ENCODE measurements around the gene SNX8. TPM values are rescaled to one million over a fixed set of nuclear protein-coding genes. Genes with fewer than 3 reads are reported as not detected.

The SNX8 gene
- total RNA-seq, 2 donors from 2014 or later: 10.7 to 29.2 TPM

DNA sequence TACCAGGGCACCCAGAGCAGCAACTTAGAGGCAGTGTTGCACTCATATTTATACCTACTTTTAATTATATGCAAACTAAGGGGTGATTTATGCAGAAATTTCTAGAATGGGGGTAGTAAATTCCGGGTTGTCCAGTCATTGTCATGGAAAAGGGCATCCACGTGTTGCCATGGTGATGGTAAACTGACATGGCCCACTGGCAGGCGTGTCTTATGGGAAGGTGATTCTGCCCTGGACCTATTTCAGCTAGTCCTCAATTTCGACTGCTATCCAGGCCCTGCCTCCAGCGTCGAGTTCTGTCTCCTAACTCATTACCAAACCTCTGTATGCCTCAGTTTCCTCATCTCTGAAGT is 12.8 kb downstream of the SNX8 start:
- intact Hi-C loops (cut with DNase I): no loop called here
- H3K27ac ChIP-seq: no peak overlapping the region
- no peak for TF ChIP-seq POLR2AphosphoS5 (IDR thresholded peaks at IDR 0.05)
- no peak for TF ChIP-seq POLR2A (IDR thresholded peaks at IDR 0.05)
- TF ChIP-seq, protein P1, sequence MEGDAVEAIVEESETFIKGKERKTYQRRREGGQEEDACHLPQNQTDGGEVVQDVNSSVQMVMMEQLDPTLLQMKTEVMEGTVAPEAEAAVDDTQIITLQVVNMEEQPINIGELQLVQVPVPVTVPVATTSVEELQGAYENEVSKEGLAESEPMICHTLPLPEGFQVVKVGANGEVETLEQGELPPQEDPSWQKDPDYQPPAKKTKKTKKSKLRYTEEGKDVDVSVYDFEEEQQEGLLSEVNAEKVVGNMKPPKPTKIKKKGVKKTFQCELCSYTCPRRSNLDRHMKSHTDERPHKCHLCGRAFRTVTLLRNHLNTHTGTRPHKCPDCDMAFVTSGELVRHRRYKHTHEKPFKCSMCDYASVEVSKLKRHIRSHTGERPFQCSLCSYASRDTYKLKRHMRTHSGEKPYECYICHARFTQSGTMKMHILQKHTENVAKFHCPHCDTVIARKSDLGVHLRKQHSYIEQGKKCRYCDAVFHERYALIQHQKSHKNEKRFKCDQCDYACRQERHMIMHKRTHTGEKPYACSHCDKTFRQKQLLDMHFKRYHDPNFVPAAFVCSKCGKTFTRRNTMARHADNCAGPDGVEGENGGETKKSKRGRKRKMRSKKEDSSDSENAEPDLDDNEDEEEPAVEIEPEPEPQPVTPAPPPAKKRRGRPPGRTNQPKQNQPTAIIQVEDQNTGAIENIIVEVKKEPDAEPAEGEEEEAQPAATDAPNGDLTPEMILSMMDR (IDR thresholded peaks at IDR 0.05): no peak
- no peaks in the 10 kb centered on the region for H3K36me3 ChIP-seq
- H3K4me3 ChIP-seq: no peak overlapping the region
- no peak for DNase-seq (ENCODE audit: low spot score)
- H3K27me3 ChIP-seq (replicated peaks; ENCODE audit: insufficient read depth): no peaks in the 10 kb centered on the region
- WGBS: 88% methylated on average over 6 of the region's 6 CpGs
- H3K9me3 ChIP-seq: no peaks in the 10 kb centered on the region
- no peaks in the 10 kb centered on the region for H3K4me1 ChIP-seq (replicated peaks)

DNA sequence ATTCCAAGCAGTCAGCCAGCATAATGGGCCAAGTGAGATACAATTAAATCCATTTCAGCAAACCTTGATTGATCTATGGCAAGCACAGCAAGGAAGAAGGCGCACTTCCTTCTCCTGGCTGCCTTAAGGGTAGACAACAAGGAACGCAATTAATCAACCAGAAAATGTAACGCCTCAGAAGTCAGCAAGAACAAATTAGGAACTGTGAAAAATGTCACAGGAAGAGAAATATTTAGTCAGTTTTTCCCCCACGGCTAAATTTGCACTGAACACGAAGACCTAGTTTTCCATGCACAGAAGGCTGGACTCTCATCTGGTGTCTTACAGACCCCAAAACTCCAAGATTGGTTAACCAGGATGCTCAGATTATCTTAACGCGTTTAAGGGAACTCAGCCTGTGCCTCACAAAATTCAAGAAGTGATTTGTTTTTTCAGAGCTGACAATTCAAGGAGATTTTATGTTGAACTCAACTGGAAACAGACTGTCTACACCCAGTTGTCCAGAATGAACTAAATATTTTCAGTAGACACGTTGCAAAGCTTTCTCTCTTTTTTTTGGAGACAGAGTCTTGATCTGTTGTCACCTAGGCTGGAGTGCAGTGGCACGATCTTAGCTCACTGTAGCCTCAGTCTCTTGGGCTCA is 14.2 kb downstream of the SNX8 start:
- TF ChIP-seq POLR2A (IDR thresholded peaks at IDR 0.05): no peak
- TF ChIP-seq, protein P1 (IDR thresholded peaks at IDR 0.05): no peak
- no peak for TF ChIP-seq POLR2AphosphoS5 (IDR thresholded peaks at IDR 0.05)
- WGBS: 71% methylated on average over 9 of the region's 9 CpGs
- Histone ChIP-seq H3K4me3 (no peak overlapping the region), H3K27me3 (replicated peaks; ENCODE audit: insufficient read depth) (no peaks in the 10 kb centered on the region), H3K9me3 (no peaks in the 10 kb centered on the region), H3K36me3 (no peaks in the 10 kb centered on the region), H3K4me1 (replicated peaks) (no peaks in the 10 kb centered on the region), H3K27ac (no peak overlapping the region)
- intact Hi-C loops (cut with DNase I): no loop called here
- no peak for DNase-seq (ENCODE audit: low spot score)

- DNase-seq (ENCODE audit: low spot score): no peak
- TF ChIP-seq POLR2A (IDR thresholded peaks at IDR 0.05) (no peak), POLR2AphosphoS5 (IDR thresholded peaks at IDR 0.05) (no peak)
- TF ChIP-seq, protein P1 (IDR thresholded peaks at IDR 0.05): no peak
- Histone ChIP-seq H3K4me1 (replicated peaks) (no peaks in the 10 kb centered on the region), H3K9me3 (no peaks in the 10 kb centered on the region), H3K27ac (peak overlapping the region in 1 of 2 donors; percentile 16), H3K27me3 (replicated peaks; ENCODE audit: insufficient read depth) (no peaks in the 10 kb centered on the region), H3K4me3 (no peak overlapping the region), H3K36me3 (no peaks in the 10 kb centered on the region)
- 94% methylated on average over 18 of the region's 18 CpGs for WGBS
- intact Hi-C loops (cut with DNase I): no loop called here
These were observed 15.0 kb downstream of the SNX8 start for GRCh38 chr7:2299131-2299829.

DNA sequence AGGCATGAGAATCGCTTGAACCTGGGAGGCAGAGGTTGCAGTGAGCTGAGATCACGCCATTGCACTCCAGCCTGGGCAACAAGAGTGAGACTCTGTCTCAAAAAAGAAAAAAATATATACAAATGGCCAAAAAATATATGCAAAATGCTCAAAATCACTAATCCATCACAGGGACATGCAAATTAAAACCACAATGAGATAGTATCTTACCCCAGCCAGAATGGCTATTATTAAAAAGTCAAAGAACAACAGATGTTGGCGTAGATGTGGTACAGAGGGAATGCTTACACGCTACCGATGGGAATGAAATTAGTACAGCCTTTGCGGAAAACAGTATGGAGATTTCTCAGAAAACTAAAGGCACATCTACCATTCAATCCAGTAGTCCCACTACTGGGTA is 17.4 kb downstream of the SNX8 start:
- intact Hi-C loops (cut with DNase I): no loop called here
- 99% methylated on average over 6 of the region's 6 CpGs for WGBS
- H3K27me3 ChIP-seq (replicated peaks; ENCODE audit: insufficient read depth): no peaks in the 10 kb centered on the region
- H3K4me1 ChIP-seq (replicated peaks): no peaks in the 10 kb centered on the region
- TF ChIP-seq POLR2A (IDR thresholded peaks at IDR 0.05) (no peak), POLR2AphosphoS5 (IDR thresholded peaks at IDR 0.05) (no peak)
- TF ChIP-seq, protein P1 (IDR thresholded peaks at IDR 0.05): no peak
- no peaks in the 10 kb centered on the region for H3K36me3 ChIP-seq
- no peak overlapping the region for H3K4me3 ChIP-seq
- H3K9me3 ChIP-seq: no peaks in the 10 kb centered on the region
- no peak overlapping the region for H3K27ac ChIP-seq
- DNase-seq (ENCODE audit: low spot score): no peak

All from prostate gland (tissue), 2 donors.